ENCODE results near the gene BFSP2.

Gene BFSP2

DNA sequence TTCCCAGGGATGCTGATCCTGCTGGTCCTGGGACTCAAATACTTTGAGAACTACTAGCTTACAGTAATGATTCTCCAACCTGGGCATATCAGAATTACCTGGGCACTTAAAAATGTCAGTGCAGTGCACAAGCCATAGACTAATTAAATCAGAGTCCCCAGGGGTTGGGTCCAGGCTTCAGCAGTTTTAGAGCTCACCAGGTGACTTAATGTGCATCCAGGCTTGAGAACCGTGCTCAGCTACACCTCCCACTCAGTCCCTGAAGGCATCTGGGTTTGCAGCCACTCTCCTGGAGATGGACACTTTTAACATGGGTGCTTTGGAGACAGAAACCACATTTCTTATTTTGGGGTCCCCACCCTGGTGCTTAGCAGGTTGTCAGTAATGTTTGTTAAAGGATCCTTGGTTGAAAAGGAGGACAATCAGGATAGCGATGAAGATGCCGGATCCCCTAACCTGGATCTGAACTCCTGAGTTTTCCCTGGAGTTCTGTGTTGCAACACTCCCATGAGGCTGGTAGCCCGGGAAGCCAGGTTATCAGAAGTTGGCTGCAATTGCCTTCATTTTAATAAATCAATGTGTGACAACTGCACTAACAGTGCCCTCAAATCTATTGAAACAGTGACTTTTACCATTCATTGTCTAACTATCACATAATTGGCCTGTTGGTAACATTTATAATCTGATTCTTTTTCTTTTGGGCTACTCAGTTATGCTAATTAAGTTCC is 48.1 kb downstream of the BFSP2 start:
- Histone ChIP-seq H3K27me3 (replicated peaks) (no peaks in the 10 kb centered on the region), H3K36me3 (replicated peaks) (no peaks in the 10 kb centered on the region), H3K27ac (no peak overlapping the region), H3K4me3 (ENCODE audit: low read depth, low read length) (no peak overlapping the region)
- TF ChIP-seq CTCF (IDR thresholded peaks at IDR 0.05; ENCODE audit: low read depth, low read length, missing control alignments), result no peak
- in situ Hi-C loops (cut with HindIII; ENCODE audit: low pct_ligation_motif_present, low sequenced_read_pairs), result no loop called here
- DNase-seq, result no peak

DNA sequence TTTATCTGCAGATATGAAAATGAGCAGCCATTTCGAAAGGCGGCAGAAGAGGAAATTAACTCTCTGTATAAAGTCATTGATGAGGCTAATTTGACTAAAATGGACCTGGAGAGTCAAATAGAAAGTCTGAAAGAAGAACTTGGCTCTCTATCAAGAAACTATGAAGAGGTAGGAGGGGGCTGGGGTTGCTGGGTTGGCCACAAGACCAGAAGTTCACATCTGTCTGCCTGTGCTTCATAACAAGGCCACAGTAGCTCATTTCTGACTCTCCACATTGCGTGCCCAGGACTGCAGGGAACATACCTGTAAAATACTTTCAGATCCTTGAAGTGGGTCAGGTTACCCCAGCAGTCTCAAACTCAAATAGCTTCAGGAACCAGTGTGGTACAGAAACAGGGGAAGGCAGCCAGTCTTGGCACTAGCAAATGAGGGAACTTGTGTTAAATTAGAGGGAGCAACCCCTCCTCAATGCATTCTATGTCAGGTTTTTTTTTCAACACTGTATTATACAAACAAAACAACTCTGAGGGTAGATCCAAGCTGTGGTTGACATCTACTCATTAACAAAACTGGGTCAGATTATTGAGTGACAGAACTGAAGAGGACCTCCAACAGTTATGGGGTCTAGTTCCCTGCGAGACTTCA is 48.7 kb downstream of the BFSP2 start:
- Histone ChIP-seq H3K36me3 (replicated peaks) (no peaks in the 10 kb centered on the region), H3K4me3 (ENCODE audit: low read depth, low read length) (no peak overlapping the region), H3K27me3 (replicated peaks) (no peaks in the 10 kb centered on the region), H3K27ac (no peak overlapping the region)
- no peak for DNase-seq
- TF ChIP-seq CTCF (IDR thresholded peaks at IDR 0.05; ENCODE audit: low read depth, low read length, missing control alignments), result no peak
- in situ Hi-C loops (cut with HindIII; ENCODE audit: low pct_ligation_motif_present, low sequenced_read_pairs), result no loop called here

DNA sequence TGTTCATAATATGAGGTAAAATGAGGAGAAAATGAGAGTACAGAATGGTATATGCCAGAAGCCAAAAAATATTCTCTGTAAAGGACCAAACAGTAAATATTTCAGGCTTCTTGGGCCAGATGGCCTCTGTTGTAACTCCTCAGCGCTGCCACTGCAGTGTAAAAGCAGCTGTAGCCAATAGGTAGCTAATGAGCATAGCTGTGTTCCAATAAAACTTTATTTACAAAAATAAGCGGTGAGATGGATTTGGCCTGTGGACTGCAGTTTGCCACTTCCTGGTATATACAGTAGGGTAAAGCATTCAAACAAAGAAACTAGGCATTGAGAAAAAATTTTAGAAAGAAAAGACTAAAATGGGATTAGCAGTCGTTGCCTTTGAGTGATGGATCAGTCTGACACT is 51.5 kb downstream of the BFSP2 start:
- H3K27me3 ChIP-seq (replicated peaks), result no peaks in the 10 kb centered on the region
- no peak for TF ChIP-seq CTCF (IDR thresholded peaks at IDR 0.05; ENCODE audit: low read depth, low read length, missing control alignments)
- in situ Hi-C loops (cut with HindIII; ENCODE audit: low pct_ligation_motif_present, low sequenced_read_pairs), result no loop called here

DNA sequence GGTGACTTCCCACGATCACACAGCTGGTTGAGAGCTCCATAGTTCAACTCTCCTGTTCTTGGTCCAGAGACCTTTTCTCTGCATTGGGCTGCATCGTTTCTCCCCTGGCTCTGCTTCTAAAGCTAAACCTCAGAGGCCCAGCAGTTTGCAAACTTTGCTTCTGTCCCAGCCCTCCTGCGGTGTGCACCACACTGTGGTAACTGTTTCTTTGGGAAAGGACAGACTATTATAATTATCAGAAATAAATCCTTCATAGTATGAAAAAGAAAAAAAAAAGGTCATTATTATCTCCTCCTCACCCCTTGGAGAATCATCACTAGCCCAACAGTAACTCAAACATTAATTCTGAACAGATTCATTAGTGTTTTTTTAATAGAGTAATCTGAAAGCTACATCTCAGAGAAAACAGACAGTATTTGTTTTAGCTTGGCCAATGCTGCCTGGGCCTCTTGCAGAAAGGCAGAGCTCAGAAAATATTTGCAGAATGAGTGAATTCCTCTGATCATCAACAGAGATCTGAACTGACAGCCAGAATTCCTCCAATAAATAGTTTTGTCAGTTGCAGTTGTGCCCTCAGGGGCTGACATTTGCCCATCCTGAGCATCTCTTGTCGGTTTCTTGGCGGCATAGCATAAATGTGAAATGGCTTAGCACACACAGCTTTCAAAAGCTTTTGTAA is 52.9 kb downstream of the BFSP2 start:
- no peak for DNase-seq
- no peaks in the 10 kb centered on the region for H3K27me3 ChIP-seq (replicated peaks)
- no peak overlapping the region for H3K27ac ChIP-seq
- H3K4me3 ChIP-seq (ENCODE audit: low read depth, low read length), result no peak overlapping the region
- no peaks in the 10 kb centered on the region for H3K36me3 ChIP-seq (replicated peaks)
- TF ChIP-seq CTCF (IDR thresholded peaks at IDR 0.05; ENCODE audit: low read depth, low read length, missing control alignments), result no peak
- in situ Hi-C loops (cut with HindIII; ENCODE audit: low pct_ligation_motif_present, low sequenced_read_pairs), result no loop called here

More for the DNA sequence above, 51.5 kb downstream of the BFSP2 start:
- no peak for DNase-seq
- no peak overlapping the region for H3K4me3 ChIP-seq (ENCODE audit: low read depth, low read length)
- no peak overlapping the region for H3K27ac ChIP-seq
- no peaks in the 10 kb centered on the region for H3K36me3 ChIP-seq (replicated peaks)

- in situ Hi-C loops (cut with HindIII; ENCODE audit: low pct_ligation_motif_present, low sequenced_read_pairs), result no loop called here
These were observed 53.5 kb downstream of the BFSP2 start for GRCh38 chr3:133453383-133453782.

More at GRCh38 chr3:133453383-133453782, 53.5 kb downstream of the BFSP2 start:
- Histone ChIP-seq H3K36me3 (replicated peaks) (no peaks in the 10 kb centered on the region), H3K4me3 (ENCODE audit: low read depth, low read length) (no peak overlapping the region), H3K27ac (no peak overlapping the region), H3K27me3 (replicated peaks) (no peaks in the 10 kb centered on the region)
- DNase-seq, result no peak
- TF ChIP-seq CTCF (IDR thresholded peaks at IDR 0.05; ENCODE audit: low read depth, low read length, missing control alignments), result no peak
